ENCODE results near the gene AQP2.

Gene AQP2

DNA sequence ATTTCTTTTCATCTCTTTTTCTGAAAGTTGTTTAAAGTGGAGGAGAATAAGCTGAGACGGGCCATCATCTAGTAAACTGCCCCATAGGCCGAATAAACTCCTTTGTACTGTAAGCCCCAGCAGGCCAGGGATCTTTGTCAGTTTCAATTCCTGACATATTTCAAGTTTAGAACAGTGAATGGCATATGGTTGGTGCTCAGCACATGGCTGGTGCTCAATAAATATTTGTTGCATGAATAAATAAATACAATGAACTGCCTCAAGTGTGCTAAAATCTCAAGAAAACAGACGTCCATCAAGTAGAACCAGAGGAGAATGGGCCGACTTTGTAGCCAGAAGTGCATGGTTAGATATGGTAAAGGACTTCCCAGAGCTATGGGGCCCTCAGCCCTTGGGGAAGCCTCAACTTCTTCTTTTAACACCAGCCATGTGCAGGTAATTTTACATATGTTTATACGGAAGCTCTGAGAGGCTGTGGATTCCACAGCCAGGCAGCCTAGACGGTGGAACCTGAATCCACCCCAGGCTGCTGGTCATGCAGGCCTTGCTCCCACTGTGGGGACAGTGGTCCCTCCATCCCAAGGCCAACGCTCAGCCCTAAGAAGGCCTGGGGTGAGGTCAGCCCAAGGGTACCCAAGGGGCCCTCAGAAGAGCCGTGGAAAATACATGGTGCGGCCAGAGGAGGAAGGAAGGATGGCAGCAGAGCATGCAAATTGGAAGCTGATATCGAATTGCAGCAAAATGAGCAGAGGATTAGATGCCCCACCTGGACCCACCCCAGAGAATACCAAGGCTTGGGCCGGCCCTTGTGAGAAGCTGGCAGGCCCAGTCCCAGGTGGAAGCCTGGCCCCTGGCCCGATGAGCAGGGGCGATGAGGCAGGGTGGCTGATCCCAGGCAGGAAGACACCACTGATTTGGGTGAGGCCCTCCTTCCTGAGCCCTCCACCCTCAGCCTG lies 8.7 kb upstream of the AQP2 start:
- DNase-seq (ENCODE audit: low read depth): no peak

DNA sequence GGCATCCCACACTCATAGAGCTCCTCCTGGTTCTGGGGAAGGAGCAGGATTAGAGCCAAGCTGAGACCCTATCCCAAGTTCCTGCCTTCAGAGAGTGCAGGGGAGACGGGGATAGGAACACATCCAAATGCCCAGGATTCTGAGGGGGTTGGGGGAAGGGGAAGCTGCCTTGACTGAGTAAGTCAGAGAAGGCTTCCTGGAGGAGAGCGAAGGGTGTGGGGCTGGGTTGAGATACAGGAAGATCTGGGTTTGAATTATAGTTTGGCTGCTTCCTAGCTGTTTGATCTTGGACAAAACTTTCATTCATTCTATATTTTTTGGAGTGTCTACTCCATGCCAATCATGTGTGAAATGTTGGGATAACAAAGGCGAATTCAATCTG lies 8.0 kb upstream of the AQP2 start:
- DNase-seq (ENCODE audit: low read depth): no peak

DNA sequence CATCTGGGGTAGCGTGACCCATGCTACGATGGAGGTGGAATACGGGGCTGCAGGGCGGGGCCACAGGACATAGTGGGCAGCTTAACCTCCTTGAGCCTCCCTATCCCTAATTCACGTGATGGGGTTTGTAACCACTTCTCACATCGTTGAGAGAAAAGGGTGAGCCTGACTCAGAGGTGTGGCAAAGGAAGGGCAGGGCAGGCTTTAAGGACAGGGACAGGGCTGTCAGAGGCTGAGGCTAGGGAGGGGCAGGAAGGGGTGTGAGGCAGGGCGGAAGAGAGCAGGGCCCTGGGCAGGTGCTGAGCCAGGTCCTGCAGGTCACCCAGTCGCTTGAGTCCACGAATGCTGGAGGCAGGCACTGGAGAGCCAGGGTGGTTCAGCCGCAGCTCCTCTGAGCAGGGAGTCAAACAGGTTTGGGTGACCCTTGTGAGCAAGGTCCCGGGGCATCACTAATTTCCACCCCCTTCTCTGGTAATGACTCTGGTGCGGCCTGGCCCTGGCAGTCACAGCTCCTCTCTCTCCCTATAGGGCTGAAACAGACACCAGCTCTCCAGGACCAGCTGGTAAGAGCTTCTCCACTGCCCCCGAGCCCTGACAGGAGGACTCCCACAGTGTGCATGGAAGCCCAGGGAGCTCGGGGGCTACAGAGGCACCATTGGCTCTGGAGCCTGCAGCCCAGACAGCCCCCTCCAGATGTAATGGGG lies 7.5 kb upstream of the AQP2 start:
- DNase-seq (ENCODE audit: low read depth): no peak

DNA sequence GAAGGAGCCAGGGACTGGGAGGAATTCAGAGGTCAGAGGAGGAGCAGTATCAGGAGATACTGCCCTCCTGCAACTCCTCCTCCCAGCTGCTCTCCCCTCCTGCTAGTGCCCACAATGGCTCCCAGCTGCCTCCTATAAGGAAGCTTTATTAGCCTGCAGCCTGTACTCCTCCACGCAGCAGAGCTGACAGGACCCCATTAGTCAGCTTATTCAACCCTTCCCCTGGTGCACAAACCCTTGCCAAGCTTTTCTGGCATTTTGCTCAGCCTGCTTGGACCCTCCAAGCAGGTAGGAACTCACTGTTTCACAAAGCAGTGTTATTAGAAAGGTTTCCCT lies 6.9 kb upstream of the AQP2 start:
- DNase-seq (ENCODE audit: low read depth): no peak

DNA sequence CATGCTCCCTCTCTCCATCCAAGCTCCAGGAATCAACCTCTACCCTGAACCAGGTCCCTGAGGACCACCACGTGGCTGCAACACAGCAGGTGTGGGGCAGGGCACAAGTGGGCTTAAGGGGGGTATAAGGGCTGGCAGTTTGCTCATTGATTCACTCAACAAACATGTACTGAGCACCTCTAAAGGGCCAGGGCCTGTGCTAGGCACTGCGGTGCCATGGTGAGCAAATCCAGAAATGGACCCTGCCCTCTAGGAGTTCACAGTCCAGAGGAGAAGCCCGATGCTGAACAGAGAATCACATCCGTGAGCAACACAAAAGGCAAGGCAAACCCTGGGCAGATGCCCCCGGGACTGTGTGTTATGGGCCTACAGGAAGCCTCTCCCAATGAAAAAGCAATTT lies 6.5 kb upstream of the AQP2 start:
- DNase-seq (ENCODE audit: low read depth): no peak

DNA sequence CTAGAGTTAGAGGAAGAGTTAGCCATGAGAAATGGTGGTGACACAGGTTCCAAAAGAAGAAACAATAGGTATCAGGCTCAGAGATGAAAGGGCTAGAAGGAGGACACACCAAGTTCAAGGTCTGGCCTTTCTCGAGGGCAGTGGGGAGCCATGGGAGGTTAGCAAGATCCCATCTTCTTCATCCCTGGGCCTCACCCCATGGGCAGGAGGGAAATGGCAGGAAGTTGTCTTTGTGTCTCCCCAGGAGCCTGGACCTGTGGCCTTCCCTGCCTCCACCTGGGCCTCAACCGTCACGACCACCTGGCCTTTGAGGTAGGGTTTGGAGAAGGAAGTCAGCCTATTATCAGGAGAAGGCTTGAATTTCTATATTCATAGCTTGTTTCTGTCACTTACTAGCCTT lies 5.8 kb upstream of the AQP2 start:
- no peak for DNase-seq (ENCODE audit: low read depth)

DNA sequence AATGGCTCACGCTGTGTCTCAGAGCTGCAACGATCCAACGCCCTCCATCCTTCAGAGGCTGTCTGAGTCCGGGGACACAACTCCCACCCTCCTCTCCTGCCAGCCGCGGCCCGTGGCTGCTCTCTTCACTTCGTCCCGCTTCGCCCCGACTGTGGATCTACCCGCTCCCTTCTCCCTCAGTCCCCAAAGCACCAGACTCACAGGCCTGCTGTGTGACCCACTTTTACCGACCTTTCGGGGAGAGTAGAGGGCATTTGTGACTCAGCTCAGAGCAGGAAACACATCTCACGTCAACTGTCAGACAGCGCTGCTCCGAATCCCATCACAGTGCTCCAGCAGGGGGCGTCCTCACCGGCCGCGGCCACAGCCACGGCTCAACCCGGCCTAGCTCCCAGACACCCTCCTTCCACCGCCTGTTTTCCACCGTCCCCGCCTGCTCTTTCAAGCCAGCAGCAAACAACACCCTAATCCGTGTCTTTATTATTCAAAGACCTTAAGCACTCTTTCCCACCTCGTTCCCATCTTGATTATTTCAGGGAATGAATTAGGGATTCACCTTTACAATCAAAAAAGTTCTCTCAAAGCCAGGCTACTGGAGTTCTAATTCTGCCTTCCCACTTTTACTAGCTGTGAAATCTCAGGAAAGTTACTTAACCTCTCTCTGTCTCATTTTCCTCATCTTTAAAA lies 5.0 kb upstream of the AQP2 start:
- DNase-seq (ENCODE audit: low read depth): peak; percentile 76

DNA sequence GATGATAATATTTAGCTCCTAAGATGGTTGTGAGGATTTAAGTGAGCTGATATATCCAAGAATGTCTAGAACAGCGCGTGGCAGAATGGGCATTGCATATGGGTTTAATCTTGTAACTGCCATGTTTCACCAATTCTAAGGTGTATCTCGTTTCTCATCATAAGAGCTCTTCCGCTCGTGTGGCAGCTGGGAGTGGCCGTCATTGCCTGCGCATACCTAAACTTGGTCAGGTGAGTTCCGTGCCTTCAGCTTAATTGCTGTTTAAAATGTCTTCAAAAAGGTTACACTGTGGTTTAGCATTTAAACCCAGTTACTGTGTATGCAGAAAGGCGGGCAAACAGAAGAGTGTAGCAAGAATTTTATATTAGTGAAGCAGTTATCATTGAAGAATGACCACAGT lies 4.5 kb upstream of the AQP2 start:
- DNase-seq (ENCODE audit: low read depth): no peak

DNA sequence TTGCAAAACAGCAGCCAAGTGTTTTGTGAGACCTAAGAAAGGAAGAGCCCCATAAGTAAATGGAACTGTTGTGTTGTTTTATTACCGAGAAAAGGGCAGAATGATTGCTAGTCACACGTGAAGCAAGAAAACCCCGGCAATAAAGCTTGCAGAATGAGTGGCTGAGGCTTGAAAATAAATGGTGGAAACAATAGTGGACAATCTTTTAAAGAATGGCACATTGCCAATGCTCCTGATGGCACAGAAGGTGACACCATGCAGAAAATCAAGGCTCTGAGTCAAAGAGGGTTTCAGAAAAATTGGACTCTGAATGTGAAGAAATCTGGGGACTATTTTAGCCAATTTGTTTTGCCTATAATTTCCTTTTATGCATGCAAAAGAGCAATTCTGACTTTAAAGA lies 4.0 kb upstream of the AQP2 start:
- no peak for DNase-seq (ENCODE audit: low read depth)

DNA sequence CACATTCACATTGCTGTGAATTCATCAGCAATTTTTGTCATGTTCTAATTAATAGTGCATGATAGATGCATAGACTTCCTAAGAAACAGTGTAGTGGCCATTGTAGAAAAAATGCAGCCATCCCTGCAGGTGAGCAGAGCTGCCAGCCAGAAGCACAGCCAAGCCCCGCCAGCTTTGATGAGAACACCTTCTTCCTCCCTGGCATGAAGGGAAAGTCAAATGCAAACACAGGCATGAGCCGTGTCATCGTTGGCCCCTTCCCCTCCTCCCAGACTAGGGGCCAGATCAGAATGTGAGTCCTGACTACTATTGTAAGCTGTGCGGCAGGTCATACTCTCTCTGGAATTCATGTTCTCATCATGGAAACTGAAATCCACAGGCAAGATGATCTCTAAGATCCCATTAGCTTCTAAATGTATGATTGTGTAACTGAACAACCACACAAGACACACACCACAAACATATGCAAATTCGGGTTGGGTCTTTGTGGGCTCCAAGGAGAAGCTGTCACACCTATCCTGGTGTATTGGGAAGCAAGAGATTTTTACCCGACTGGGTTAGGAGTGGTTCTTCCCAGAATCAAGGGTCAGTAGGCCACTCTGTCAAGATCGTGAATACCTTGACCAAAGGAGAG lies 2.8 kb upstream of the AQP2 start:
- DNase-seq (ENCODE audit: low read depth): no peak

DNA sequence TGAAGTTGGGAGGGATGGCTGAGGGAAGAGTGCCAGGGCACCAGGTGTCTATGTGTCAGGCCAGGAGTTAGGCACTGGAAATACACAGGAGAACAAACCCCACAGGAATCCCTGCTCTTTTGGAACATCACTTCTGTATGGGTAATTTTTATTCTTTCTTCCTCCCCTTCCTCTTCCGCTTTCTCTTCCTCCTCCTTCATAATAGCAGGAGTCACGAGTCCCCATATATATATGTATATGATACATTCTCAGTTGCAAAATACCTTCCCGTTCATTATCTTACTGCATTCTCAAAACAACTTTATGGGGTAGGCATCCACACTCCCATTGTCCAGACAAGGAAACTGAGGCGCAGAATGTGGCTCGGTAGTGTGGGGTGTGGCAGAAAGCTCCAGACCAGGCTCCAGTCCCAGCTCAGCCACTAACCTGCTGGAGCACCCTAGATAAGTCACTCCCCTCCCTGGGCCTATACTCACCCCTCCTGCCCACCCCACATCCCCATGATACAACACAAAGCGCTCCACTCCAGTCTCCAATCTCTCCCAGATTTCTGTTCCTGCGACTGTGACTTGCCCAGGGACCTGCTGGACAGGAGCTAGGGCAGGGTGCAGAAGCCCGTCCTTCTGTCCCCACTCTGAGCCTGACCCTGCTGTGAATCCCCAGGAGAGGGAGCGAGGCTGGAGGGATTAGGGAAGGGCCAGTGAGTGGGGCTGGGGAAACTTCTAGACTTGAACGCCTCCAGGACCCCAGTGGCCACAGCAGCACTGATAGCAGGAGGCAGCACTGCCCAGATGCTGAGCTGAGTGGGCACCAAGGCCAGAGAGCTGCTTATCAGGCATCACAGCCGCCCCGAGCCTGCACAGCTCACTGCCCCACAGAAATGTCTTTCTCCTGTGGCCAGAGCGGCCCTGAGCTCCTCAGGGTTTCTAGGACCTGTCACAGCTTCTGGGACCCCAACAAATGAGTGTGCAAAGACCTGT lies 1.4 kb upstream of the AQP2 start:
- no peak for DNase-seq (ENCODE audit: low read depth)

DNA sequence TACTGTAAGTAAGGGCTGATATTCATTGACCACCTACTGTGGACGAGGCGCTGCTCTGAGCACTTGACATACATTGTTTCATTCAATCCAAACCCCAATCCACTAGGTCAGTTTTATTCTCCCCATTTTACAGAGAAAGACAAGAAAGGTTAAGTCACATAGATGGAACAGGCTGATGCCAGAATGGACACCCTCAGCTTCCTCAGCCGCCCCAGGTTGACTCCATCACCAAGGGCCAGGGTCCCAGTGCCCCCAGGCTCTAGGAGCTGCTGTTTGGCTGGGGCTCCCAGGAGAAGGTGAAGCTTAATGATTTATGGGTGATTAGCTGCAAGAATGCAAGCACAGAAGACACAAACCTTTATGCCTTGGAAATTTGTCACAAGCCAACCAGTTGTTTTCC lies 671 bp upstream of the AQP2 start:
- no peak for DNase-seq (ENCODE audit: low read depth)

DNA sequence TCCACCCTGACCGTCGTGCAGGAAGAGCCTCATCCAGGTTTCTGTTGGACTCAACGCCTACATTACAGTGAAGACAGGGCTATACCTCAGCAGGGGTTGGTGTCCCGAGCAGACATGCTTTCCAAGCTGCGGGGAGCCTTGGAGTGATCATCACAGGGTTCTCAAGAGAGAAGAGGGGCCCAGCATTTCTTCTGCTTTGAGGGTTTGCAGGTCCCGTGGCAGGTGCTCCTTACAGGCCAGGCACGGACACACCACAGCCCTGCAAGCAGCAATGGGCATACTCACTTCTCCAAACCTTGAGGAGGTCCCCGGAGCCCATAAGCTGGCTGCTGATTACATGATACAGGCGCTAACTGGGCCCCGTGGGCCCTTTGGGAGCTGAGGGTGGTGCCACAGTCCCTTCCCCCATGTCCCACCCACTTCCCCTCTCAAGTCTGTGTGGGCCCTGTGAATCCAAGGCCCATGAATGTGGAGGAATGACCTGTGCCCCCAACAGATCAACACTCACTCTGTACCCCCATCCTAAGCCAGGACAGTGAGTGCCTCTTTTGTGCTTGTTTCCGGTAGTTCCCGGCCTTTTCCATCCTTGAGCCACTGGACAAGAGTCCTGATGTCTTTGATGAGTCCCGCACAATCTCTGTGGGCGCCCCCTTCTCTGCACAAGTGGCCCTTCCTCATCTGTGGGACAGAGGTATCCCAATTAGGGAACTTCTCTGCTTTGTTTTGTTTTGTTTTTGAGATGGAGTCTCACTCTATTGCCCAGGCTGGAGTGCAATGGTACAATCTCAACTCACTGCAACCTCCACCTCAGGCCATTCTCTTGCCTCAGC lies 1.1 kb downstream of the AQP2 start:
- DNase-seq (ENCODE audit: low read depth): no peak

DNA sequence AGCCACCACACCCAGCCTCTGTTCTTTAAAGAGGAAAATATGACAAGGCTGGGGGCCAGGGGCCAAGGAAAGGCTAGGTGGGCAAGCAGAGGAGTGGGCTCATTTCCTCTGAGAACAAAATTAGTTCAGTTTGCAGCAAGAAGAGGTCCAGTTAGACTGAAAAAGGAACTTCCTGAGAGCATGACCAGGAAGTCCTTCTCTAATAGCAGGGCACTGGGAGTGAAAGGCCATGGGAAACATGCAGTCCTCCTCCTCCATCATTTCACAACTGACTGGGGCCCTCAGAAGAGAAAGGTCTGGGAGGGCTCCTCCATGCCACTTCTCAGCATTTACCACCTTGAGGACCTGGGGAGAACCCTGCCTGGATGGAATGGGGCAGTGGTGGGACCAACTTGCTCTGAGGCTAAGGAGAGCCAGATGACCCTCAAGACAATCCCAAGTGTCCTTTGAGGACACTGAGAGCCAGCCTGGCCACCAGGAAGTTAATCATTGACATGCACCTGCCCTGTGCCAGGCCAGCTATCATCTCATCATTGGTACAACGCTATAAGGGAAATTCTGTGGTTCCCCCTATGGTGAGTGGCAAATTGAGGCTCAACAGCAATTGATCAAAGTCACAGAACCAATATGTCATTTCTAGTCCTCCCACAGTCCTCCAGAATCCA lies 2.0 kb downstream of the AQP2 start:
- no peak for DNase-seq (ENCODE audit: low read depth)

DNA sequence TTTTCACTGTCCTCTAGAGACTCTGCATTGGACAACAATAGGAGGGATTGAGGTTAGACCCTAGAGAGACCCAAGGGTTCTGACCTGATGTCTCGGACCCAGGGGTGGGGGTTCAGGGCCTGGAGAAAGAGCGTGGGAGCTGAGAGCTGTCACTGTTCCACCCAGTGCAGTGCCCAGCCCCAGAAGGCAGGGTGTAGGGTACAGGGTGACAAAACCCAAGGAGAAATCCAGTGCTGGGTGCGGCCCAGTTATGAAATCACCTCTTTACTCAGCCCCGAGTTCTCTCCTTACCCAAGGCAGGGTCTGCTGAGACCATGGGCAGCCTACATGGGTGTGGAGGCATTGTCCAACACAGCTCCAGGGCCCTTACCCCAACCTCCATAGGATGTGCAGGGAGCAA lies 2.6 kb downstream of the AQP2 start:
- DNase-seq (ENCODE audit: low read depth): no peak

DNA sequence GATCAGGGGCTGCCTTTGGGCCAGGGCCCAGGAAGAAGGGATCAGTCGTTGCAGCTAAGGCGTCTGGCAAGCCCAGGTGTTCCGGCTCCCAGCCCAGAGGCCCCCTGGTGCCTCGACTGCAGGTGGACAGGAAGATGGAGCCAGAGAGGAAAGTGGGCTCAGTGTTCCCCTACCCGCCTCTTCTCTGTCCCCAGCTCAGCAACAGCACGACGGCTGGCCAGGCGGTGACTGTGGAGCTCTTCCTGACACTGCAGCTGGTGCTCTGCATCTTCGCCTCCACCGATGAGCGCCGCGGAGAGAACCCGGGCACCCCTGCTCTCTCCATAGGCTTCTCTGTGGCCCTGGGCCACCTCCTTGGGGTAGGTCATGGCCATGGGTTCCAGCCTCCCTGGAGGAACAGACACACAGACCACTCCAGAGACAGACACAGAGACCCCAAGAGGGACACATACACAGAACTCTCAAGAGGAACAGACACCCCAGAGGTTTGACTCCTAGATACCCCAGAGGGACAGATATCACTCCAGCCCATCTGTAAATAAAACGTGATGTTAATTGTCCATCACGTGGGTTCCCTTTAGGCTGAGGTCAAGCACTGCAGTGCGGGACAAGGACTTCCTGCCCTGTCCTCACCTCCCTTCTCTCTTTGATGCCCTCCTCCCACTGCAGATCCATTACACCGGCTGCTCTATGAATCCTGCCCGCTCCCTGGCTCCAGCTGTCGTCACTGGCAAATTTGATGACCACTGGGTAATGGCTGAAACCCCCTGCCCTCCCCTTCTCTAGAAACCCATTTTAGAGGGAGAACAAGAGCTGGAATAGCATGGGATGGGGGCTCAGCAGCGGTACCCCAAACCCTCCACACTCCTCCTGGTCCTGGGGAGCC lies 3.7 kb downstream of the AQP2 start:
- DNase-seq (ENCODE audit: low read depth): no peak

DNA sequence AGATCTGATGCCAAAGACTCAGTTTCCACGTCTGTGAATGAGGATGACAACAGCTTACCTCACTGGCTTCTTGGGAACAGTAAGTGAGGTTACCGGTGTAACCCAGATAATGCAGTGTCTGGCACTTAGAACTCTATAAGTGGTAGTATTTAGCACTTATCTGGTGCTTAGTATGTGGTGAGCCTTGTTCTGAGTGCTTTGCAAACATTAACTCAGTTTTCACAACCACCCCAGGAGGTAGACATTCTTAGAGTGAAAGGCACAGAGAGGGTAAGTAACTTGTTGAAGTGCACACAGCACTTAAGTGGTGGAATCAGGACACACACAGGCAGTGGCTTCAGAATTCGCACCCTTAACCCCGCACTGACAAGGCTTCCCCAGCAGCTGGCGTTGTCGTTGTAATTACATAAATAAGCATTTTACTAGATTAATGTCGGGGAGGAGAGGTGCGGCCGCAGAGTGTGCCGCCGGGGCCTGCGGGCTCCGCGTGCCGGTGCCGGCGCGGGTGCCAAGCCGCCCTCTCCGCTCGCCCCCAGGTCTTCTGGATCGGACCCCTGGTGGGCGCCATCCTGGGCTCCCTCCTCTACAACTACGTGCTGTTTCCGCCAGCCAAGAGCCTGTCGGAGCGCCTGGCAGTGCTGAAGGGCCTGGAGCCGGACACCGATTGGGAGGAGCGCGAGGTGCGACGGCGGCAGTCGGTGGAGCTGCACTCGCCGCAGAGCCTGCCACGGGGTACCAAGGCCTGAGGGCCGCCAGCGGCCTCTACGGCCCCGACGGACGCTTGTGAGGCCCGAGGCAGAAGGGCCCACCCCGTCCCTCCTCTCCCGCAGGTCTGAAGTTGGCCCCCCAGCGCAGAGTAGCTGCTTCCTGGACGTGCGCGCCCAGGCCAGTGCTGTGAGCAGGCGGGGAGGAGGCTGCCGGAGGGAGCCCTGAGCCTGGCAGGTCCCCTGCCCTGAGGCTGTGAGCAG lies 4.6 kb downstream of the AQP2 start:
- no peak for DNase-seq (ENCODE audit: low read depth)

All from activated gamma-delta T cell treated with anti-CD3 and anti-CD28 coated beads, Interleukin-2, amount 50 U/mL, for 16 hours (primary cell).